GM23248 (cell line): ENCODE data around the gene ZNF710.

ENCODE experiments used
- EZH2 ChIP-seq: fragments of 200-600 bp; sonication (generic); IDR thresholded peaks from 2 replicates; pipeline ENCODE4 v1.6.1; 2018; ENCODE audit warnings: antibody characterized with exemption, mild to moderate bottlenecking; ENCODE audit not compliant: insufficient read depth, poor library complexity, severe bottlenecking
- EZH2phosphoT487 ChIP-seq: fragments of 200-600 bp; sonication (generic); IDR thresholded peaks from 2 replicates; pipeline ENCODE4 v1.6.1; 2018; ENCODE audit warnings: antibody characterized with exemption, moderate library complexity, mild to moderate bottlenecking, low read depth; ENCODE audit not compliant: insufficient read depth

GRCh38 chr15:90029024-90029423 lies 27.9 kb downstream of the ZNF710 start:
- no peak for TF ChIP-seq EZH2
- TF ChIP-seq EZH2phosphoT487 = no peak
